IPS-NIHi7 (cell line): ENCODE measurements around the gene PSMB3.

ENCODE experiments used
- DNase-seq: peaks from one replicate; pipeline ENCODE4 v3.0.0; 2012; ENCODE audit warnings: mixed read lengths; ENCODE audit errors: extremely low spot score

Gene PSMB3

DNA sequence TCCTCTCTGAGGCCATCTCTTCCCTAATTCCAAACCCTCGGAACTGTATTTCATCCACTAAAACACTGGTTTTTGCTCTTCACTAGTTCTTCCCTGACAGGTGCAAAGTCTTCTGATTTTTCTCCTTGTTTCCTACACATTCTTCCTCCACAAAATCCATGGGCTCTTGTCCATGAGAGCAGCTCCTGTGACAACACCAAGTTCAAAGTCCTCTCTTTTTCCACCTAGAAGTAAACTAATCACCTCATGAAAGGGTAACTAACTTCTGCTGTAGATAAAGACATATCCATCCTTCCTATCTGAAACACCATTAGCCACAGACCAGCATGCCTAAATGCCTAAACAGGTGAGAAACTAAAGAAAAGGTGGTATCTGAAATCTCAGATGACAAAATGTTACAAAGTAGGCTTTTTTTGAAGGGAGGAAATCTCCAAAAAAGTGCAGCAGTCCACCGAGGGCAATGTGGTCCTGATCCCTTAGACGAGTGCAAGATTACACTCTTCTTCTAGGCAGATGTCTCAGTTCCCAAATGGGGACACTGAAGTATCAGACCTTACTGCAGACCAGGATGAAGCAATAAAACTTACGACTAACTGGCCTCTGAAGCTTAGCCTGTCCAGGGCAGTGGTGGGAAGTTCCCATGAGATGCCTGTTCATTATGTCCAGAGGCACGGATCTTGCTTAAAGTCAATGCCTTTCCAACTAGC lies 44.1 kb downstream of the PSMB3 start:
- DNase-seq = no peak

- no peak for DNase-seq
These were observed 44.6 kb downstream of the PSMB3 start for GRCh38 chr17:38797158-38797490.

DNA sequence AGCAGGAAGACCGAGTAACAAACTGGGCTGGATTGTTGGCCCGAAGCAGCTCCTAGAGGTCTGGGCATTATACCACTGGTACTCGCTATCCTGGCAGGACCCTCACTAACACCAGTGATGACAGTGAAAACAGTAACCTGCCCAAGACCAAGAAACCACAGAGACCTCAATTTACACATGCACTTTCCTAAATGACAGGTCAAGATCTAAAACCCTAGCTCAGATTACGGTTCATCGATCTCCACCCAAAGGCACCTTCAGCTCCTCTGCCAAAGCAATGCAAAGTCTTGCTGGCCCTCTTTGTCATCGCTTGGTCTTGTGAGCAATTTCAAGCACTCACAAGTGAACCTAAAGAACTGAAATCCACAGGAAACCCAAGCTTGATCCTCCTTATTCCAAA lies 45.3 kb downstream of the PSMB3 start:
- DNase-seq = no peak

GRCh38 chr17:38798614-38799500 lies 46.3 kb downstream of the PSMB3 start:
- DNase-seq = peak; percentile 55

- DNase-seq = peak; percentile 99
These were observed 47.1 kb downstream of the PSMB3 start, which contains the start of gene PIP4K2B for GRCh38 chr17:38799501-38800236. Gene PIP4K2B, minus strand, starts transcription at chr17:38799556. Its CDS starts 132 bp downstream, at chr17:38799424.

- no peak for DNase-seq
These were observed 47.8 kb downstream of the PSMB3 start for GRCh38 chr17:38800237-38800760.

DNA sequence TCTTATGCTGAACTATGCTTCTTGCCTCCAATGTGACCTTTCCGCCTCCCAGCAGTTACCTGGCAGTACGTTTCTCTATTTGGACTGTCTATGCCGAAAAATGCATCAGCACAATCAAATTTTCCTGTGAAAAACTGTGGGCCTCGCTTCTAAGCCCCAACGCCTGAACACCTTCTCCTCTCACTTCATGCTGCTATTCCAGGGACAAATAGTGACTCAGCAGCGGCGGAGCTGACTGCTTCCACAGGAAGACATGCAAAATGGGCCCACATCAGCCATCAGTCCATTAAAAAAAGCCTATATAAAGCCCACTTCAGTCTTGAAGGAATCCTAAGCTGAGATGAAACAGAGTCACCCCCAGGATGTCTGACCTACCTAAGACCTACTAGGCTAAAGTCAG lies 57.3 kb downstream of the PSMB3 start:
- no peak for DNase-seq
